BJ (cell line): ENCODE results near the gene ZBTB20. TPM values are rescaled to one million over a fixed set of nuclear protein-coding genes. Genes with fewer than 3 reads are reported as not detected.

Experiments
- CTCF ChIA-PET: fragments of 350-600 bp; formaldehyde crosslinking; extraction: SDS; loops from one replicate; lab custom pipeline; 2021; ENCODE audit warnings: antibody characterized with exemption, inconsistent platforms; lab: Yijun Ruan, JAX
- POLR2A ChIA-PET: fragments of 300-600 bp; sonication (Branson Sonifier 250); formaldehyde crosslinking; extraction: SDS; loops from one replicate; lab custom pipeline; 2021; ENCODE audit warnings: antibody characterized with exemption; lab: Charles Lee
- DNase-seq: peaks from one replicate; pipeline ENCODE4 v3.0.0-alpha.2; 2011; ENCODE audit warnings: low read depth
- H3K27me3 ChIP-seq: 2 replicates; pipeline ENCODE4 v1.6.0; 2011; ENCODE audit warnings: low read length; ENCODE audit not compliant: control insufficient read depth, insufficient read depth
- H3K36me3 ChIP-seq: 2 replicates; pipeline ENCODE4 v1.5.1; 2011; ENCODE audit warnings: low read length; ENCODE audit not compliant: control insufficient read depth, insufficient read depth
- H3K4me3 ChIP-seq: 2 replicates; pipeline ENCODE4 v1.5.1; 2011; ENCODE audit warnings: low read depth, mild to moderate bottlenecking, control low read depth, low read length
- CTCF ChIP-seq: IDR thresholded peaks from 2 replicates; pipeline ENCODE4 v1.5.1; 2011; ENCODE audit warnings: low read depth, mild to moderate bottlenecking, control low read depth, inconsistent platforms, low read length, moderate library complexity; ENCODE audit not compliant: insufficient read depth
- polyA plus RNA-seq: library from polyadenylated mRNA; depleted of rRNA; stranded (reverse); fragments of >200 nt; gene quantifications from 2 replicates; pipeline ENCODE4 v1.2.3, GENCODE V29; 2011

Gene ZBTB20
- polyA plus RNA-seq, 1 experiment, result 6.0 TPM

- ChIA-PET POLR2A (no interaction called here), CTCF (interaction anchor here (0.6 to 1.1 kb wide), 2 partner anchors 319 to 574 kb away, joined by 3 read pairs; no protein-coding TSS in a partner anchor)
- no peak for TF ChIP-seq CTCF
- H3K36me3 ChIP-seq, result no peaks in the 10 kb centered on the region
- no peak for DNase-seq
- H3K27me3 ChIP-seq, result no peaks in the 10 kb centered on the region
- no peak overlapping the region for H3K4me3 ChIP-seq
Measured at GRCh38 chr3:115164374-115165221, 17.5 kb upstream of the ZBTB20 start.

- POLR2A ChIA-PET, result no interaction called here
- H3K4me3 ChIP-seq, result no peak overlapping the region
- CTCF ChIA-PET, result interaction anchor here (0.5 to 0.6 kb wide), 2 partner anchors 12 to 68 kb away, joined by 3 read pairs; no protein-coding TSS in a partner anchor
- no peak for DNase-seq
- H3K27me3 ChIP-seq, result no peaks in the 10 kb centered on the region
- H3K36me3 ChIP-seq, result no peaks in the 10 kb centered on the region
- TF ChIP-seq CTCF, result no peak
Measured at GRCh38 chr3:115162759-115163158, 15.7 kb upstream of the ZBTB20 start.

- H3K27me3 ChIP-seq, result no peaks in the 10 kb centered on the region
- POLR2A ChIA-PET, result no interaction called here
- CTCF ChIA-PET, result no interaction called here
- no peak for TF ChIP-seq CTCF
- H3K36me3 ChIP-seq, result no peaks in the 10 kb centered on the region
- H3K4me3 ChIP-seq, result no peak overlapping the region
- DNase-seq, result no peak
Measured at GRCh38 chr3:115161866-115162265, 14.8 kb upstream of the ZBTB20 start.

GRCh38 chr3:115161168-115161834, 14.2 kb upstream of the ZBTB20 start:
- no peak for DNase-seq
- no peak for TF ChIP-seq CTCF
- Histone ChIP-seq H3K4me3 (no peak overlapping the region), H3K27me3 (no peaks in the 10 kb centered on the region), H3K36me3 (no peaks in the 10 kb centered on the region)
- ChIA-PET CTCF (no interaction called here), POLR2A (no interaction called here)

- DNase-seq, result no peak
- no peaks in the 10 kb centered on the region for H3K36me3 ChIP-seq
- H3K4me3 ChIP-seq, result no peak overlapping the region
- ChIA-PET CTCF (no interaction called here), POLR2A (no interaction called here)
- TF ChIP-seq CTCF, result no peak
- no peaks in the 10 kb centered on the region for H3K27me3 ChIP-seq
Measured at GRCh38 chr3:115160295-115160694, 13.2 kb upstream of the ZBTB20 start.
